ENCODE data around the gene PPP2R3C.
"Not testable (repeated sequence)": the region's sequence is repeated elsewhere in the genome, so short reads cannot be mapped to it uniquely, and the experiment has no call there.

The PPP2R3C gene

GRCh38 chr14:35112641-35113040 is 9.1 kb downstream of the PPP2R3C start:
- Histone ChIP-seq H3K36me3 (ENCODE audit: control insufficient read depth, low read length) (peaks cover 54% of the 10 kb centered on the region), H3K4me3 (ENCODE audit: low read length) (no peak overlapping the region), H3K79me2 (ENCODE audit: control insufficient read depth, low read length) (no peaks in the 10 kb centered on the region)

GRCh38 chr14:35107866-35108265 is 13.9 kb downstream of the PPP2R3C start:
- Histone ChIP-seq H3K9me3 (ENCODE audit: control insufficient read depth, insufficient read depth, low read length) (peaks cover 8% of the 10 kb centered on the region; the same call in 1 of the 2 replicates), H3K4me3 (ENCODE audit: low read length) (no peak overlapping the region), H3F3A (ENCODE audit: control insufficient read depth, insufficient read depth) (no peaks in the 10 kb centered on the region; the same call in 1 of the 2 replicates), H3K36me3 (ENCODE audit: control insufficient read depth, low read length) (peaks cover 42% of the 10 kb centered on the region), H3K4me2 (ENCODE audit: low read length) (no peak overlapping the region), H3K9me2 (replicated peaks; ENCODE audit: control insufficient read depth, low read length) (no peaks in the 10 kb centered on the region), H3K27me3 (ENCODE audit: control insufficient read depth, low read length) (no peaks in the 10 kb centered on the region), H3K27ac (ENCODE audit: low read depth, low read length) (no peak overlapping the region), H3K4me1 (ENCODE audit: control insufficient read depth, low read length) (no peaks in the 10 kb centered on the region), H4K20me1 (ENCODE audit: control insufficient read depth, insufficient read depth, low read depth, low read length) (no peaks in the 10 kb centered on the region), H3K79me2 (ENCODE audit: control insufficient read depth, low read length) (no peaks in the 10 kb centered on the region)
- no peak for TF ChIP-seq EZH2phosphoT487 (IDR thresholded peaks at IDR 0.05; ENCODE audit: borderline replicate concordance, low read length)
- TF ChIP-seq CTCF (IDR thresholded peaks at IDR 0.05; ENCODE audit: low read depth, low read length, poor library complexity, severe bottlenecking), result no peak

More at GRCh38 chr14:35112641-35113040, 9.1 kb downstream of the PPP2R3C start:
- peaks cover 8% of the 10 kb centered on the region; the same call in 1 of the 2 replicates for H3K9me3 ChIP-seq (ENCODE audit: control insufficient read depth, insufficient read depth, low read length)
- TF ChIP-seq CTCF (IDR thresholded peaks at IDR 0.05; ENCODE audit: low read depth, low read length, poor library complexity, severe bottlenecking) (no peak), EZH2phosphoT487 (IDR thresholded peaks at IDR 0.05; ENCODE audit: borderline replicate concordance, low read length) (no peak)
- H3K4me2 ChIP-seq (ENCODE audit: low read length), result no peak overlapping the region
- H3K9me2 ChIP-seq (replicated peaks; ENCODE audit: control insufficient read depth, low read length), result no peaks in the 10 kb centered on the region
- no peak overlapping the region for H3K27ac ChIP-seq (ENCODE audit: low read depth, low read length)
- H3K27me3 ChIP-seq (ENCODE audit: control insufficient read depth, low read length), result no peaks in the 10 kb centered on the region
- H3F3A ChIP-seq (ENCODE audit: control insufficient read depth, insufficient read depth), result no peaks in the 10 kb centered on the region; the same call in 1 of the 2 replicates
- no peaks in the 10 kb centered on the region for H4K20me1 ChIP-seq (ENCODE audit: control insufficient read depth, insufficient read depth, low read depth, low read length)
- no peaks in the 10 kb centered on the region for H3K4me1 ChIP-seq (ENCODE audit: control insufficient read depth, low read length)

- H3F3A ChIP-seq (ENCODE audit: control insufficient read depth, insufficient read depth); H3K79me2 ChIP-seq (ENCODE audit: control insufficient read depth, low read length); H3K4me2 ChIP-seq (ENCODE audit: low read length); H3K27me3 ChIP-seq (ENCODE audit: control insufficient read depth, low read length); H3K9me3 ChIP-seq (ENCODE audit: control insufficient read depth, insufficient read depth, low read length); H4K20me1 ChIP-seq (ENCODE audit: control insufficient read depth, insufficient read depth, low read depth, low read length); H3K9me2 ChIP-seq (replicated peaks; ENCODE audit: control insufficient read depth, low read length); H3K27ac ChIP-seq (ENCODE audit: low read depth, low read length); H3K4me3 ChIP-seq (ENCODE audit: low read length); H3K4me1 ChIP-seq (ENCODE audit: control insufficient read depth, low read length): not testable (repeated sequence)
- peaks cover 23% of the 10 kb centered on the region for H3K36me3 ChIP-seq (ENCODE audit: control insufficient read depth, low read length)
These were observed 27.1 kb downstream of the PPP2R3C start for GRCh38 chr14:35094645-35095044.

- peaks cover 5% of the 10 kb centered on the region; the same call in 1 of the 2 replicates for H3F3A ChIP-seq (ENCODE audit: control insufficient read depth, insufficient read depth)
- no peak overlapping the region for H3K27ac ChIP-seq (ENCODE audit: low read depth, low read length)
- no peaks in the 10 kb centered on the region for H3K9me3 ChIP-seq (ENCODE audit: control insufficient read depth, insufficient read depth, low read length)
- no peaks in the 10 kb centered on the region for H3K4me1 ChIP-seq (ENCODE audit: control insufficient read depth, low read length)
- H4K20me1 ChIP-seq (ENCODE audit: control insufficient read depth, insufficient read depth, low read depth, low read length), result no peaks in the 10 kb centered on the region
- no peaks in the 10 kb centered on the region for H3K27me3 ChIP-seq (ENCODE audit: control insufficient read depth, low read length)
- no peaks in the 10 kb centered on the region for H3K9me2 ChIP-seq (replicated peaks; ENCODE audit: control insufficient read depth, low read length)
- no peak for TF ChIP-seq CTCF (IDR thresholded peaks at IDR 0.05; ENCODE audit: low read depth, low read length, poor library complexity, severe bottlenecking)
- no peak for TF ChIP-seq EZH2phosphoT487 (IDR thresholded peaks at IDR 0.05; ENCODE audit: borderline replicate concordance, low read length)
- no peak overlapping the region for H3K4me3 ChIP-seq (ENCODE audit: low read length)
- peaks cover 23% of the 10 kb centered on the region for H3K36me3 ChIP-seq (ENCODE audit: control insufficient read depth, low read length)
- H3K79me2 ChIP-seq (ENCODE audit: control insufficient read depth, low read length), result no peaks in the 10 kb centered on the region
- no peak overlapping the region for H3K4me2 ChIP-seq (ENCODE audit: low read length)
These were observed 33.3 kb downstream of the PPP2R3C start for GRCh38 chr14:35088514-35088913.

Data from DOHH2 (cell line).